ENCODE results near the gene KRTAP4-1.
"Not testable (repeated sequence)": the region's sequence is repeated elsewhere in the genome, so short reads cannot be mapped to it uniquely, and the experiment has no call there.

Gene KRTAP4-1

GRCh38 chr17:41184480-41184961 lies at the start of gene KRTAP4-1:
TSS of gene KRTAP4-1 (minus strand) at chr17:41184911. CDS start at chr17:41184854, 57 bp downstream.
- no peak for DNase-seq (ENCODE audit: low spot score)

GRCh38 chr17:41232399-41233105 lies 47.8 kb upstream of the KRTAP4-1 start, which contains the start of gene KRTAP9-3:
TSS of gene KRTAP9-3 (plus strand) at chr17:41232449. CDS start at chr17:41232502, 53 bp downstream.
- DNase-seq (ENCODE audit: low spot score): not testable (repeated sequence)

DNA sequence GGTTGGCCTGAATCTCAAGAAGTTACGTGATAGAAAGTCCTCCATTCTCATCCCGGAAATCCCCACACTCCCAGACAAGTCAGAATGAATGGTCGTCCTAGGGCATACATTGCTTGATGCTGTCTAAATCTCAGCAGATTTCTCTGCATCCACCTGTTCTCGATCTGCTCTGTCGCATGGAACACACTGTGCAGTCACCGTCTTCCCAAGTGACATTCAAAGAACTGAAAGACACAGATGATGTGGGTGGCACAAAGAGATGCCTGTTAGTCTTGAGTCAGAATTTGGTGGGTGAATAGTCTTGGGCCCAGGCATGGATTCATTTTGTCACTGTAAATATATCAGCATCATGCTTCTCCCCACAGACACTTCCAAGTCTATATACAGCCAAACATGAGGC lies 47.0 kb upstream of the KRTAP4-1 start:
- DNase-seq (ENCODE audit: low spot score): no peak

DNA sequence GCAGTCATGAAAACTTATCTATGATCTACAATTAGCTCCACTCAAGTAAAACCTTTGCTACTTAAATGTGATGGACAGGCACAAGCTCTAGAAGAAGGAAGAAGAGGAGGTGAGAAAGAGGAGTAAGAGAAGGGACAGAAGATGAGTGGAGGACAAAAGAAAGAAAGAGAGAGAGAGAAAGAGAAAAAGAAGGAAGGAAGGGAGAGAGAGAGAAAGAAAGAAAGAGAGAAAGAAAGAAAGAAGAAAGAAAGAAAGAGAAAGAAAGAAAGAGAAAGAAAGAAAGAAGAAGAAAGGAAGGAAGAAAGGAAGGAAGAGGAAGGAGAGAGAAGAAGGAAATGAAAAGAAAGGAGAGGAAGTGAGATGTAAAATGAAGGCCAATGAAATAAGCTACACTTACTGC lies 45.4 kb upstream of the KRTAP4-1 start:
- no peak for DNase-seq (ENCODE audit: low spot score)

GRCh38 chr17:41226598-41227095 lies 41.9 kb upstream of the KRTAP4-1 start, which contains the start of gene KRTAP9-2:
TSS of gene KRTAP9-2 (plus strand) at chr17:41226648. CDS start at chr17:41226655, 7 bp downstream.
- DNase-seq (ENCODE audit: low spot score): not testable (repeated sequence)

- no peak for DNase-seq (ENCODE audit: low spot score)
Measured at GRCh38 chr17:41226051-41226450, 41.3 kb upstream of the KRTAP4-1 start.

DNA sequence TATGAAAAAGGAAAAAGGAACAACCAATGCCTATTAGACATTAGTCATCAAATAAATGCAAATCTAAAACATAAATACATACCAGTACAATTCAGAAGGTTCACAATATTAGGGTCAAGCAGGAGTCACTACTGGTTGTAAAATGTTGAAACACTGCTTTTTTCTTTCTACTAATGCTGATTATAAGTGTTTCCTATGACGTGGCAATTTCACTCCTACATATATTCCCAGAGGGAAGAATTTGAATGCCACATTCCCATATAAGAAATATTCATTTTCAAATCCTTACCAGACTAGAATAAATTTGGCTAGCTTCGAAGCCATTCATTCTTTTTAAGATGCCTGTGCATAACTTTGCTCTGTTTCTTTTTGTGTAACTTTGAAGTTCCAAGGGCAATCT lies 39.1 kb upstream of the KRTAP4-1 start:
- DNase-seq (ENCODE audit: low spot score): no peak

DNA sequence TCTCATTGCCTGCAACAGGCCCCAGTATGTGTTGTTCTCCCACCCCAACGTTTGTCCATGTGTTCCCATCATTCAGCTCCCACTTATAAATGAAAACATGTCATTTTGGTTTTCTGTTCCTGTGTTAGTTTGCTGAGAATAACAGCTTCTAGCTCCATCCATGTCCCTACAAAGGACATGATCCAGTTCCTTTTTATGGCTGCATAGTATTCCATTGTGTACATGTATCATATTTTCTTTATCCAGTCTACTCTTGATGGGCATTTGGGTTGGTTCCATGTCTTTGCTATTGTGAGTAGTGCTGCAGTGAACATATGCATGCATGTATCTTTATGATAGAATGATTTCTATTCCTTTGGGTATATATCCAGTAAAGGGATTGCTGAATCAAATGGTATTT lies 31.0 kb upstream of the KRTAP4-1 start:
- DNase-seq (ENCODE audit: low spot score): no peak

DNA sequence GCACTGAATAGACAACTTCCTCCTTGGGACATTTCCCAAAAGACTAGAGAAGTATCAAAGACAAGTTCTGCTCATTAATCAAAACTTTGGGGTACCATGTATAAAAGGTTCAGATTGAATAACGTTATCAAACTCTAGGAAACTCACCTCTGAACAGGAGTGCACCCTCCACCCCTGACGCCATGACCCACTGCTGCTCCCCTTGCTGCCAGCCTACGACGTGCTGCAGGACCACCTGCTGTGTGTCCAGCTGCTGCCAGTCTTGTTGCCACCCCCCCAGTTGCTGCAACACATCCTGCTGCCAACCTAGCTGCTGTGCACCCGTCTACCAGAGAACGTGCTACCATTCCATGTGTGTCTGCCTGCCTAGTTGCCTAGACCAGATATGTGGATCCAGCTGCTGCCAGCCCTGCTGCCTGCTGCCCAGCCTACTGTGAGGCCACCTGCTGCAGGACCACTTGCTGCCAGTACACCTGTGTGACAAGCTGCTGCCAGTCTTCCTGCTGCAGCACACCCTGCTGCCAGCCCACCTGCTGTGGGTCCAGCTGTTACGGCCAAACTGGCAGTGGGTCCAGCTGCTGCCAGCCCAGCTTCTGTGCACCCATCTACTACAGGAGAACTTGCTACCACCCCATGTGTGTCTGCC lies 27.9 kb upstream of the KRTAP4-1 start:
- no peak for DNase-seq (ENCODE audit: low spot score)

GRCh38 chr17:41211845-41212466 lies 27.2 kb upstream of the KRTAP4-1 start:
- DNase-seq (ENCODE audit: low spot score): no peak

- no peak for DNase-seq (ENCODE audit: low spot score)
Measured at GRCh38 chr17:41199421-41200078, 14.8 kb upstream of the KRTAP4-1 start.

DNA sequence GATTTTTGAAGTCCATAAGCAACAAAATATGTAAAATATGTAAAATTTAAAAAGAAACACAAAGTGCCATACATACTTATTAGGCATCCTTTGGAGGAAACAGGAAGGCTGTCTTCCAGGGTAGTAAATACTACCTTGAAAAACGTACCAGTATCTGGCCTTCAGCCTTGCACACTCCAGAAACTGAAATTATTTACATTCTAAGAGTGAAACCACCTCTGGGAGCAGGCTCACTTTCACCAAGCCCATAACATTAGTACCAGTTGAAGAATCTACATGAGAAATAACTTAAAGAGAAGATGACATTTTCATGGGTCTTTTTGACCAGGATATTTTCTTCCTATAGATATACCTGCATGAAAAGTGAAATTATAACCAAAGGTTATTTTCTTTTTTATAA lies 11.4 kb upstream of the KRTAP4-1 start:
- no peak for DNase-seq (ENCODE audit: low spot score)

GRCh38 chr17:41190328-41190727 lies 5.6 kb upstream of the KRTAP4-1 start:
- no peak for DNase-seq (ENCODE audit: low spot score)

- not testable (repeated sequence) for DNase-seq (ENCODE audit: low spot score)
Measured at GRCh38 chr17:41189837-41190318, 5.2 kb upstream of the KRTAP4-1 start, which contains the start of gene KRTAP9-1. TSS of gene KRTAP9-1 (plus strand) at chr17:41189887. CDS start at chr17:41189887, 0 bp downstream.

GRCh38 chr17:41186872-41187271 lies 2.2 kb upstream of the KRTAP4-1 start:
- no peak for DNase-seq (ENCODE audit: low spot score)

- no peak for DNase-seq (ENCODE audit: low spot score)
Measured at GRCh38 chr17:41185001-41185400, 290 bp upstream of the KRTAP4-1 start.

GRCh38 chr17:41178843-41179616 lies 5.7 kb downstream of the KRTAP4-1 start:
- no peak for DNase-seq (ENCODE audit: low spot score)

- DNase-seq (ENCODE audit: low spot score): no peak
Measured at GRCh38 chr17:41178341-41178740, 6.4 kb downstream of the KRTAP4-1 start.

GRCh38 chr17:41177727-41178271 lies 6.9 kb downstream of the KRTAP4-1 start, which contains the start of gene KRTAP4-2:
TSS of gene KRTAP4-2 (minus strand) at chr17:41178221. CDS start at chr17:41178164, 57 bp downstream.
- no peak for DNase-seq (ENCODE audit: low spot score)

DNA sequence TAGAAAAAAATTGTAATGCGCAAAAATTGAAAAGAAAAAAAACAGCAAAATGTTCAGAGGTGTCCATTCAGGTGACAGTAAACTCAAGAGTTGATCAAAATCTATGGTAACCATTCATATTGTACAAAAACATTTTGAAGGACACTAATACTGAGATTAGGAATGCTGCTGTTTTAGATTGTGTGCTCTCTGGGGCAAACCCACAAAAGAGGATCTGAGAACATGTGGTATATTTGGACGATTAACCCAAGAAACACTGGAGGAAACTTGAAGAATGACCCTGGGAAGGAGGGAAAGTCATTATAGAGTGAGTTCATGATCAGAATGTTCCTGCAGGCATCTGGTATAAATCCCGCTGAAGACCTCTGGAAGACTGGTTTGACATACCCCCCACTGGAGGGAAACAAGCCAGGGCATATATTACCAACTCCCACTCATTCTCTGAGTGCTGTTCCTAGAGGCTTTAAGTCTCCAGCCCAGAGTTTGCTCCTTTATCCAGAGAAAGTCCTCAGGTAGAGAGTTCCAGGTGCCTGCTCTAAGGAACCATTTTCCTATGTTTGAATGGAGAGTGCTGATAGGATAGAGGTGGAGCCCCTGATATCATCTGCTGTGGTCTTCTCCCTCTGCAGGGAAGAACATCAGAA lies 7.8 kb downstream of the KRTAP4-1 start:
- DNase-seq (ENCODE audit: low spot score): no peak
